Stimulated activated naive CD4-positive, alpha-beta T cell (primary cell): ENCODE data around the gene OR2L3.
"Not testable (repeated sequence)": the region's sequence is repeated elsewhere in the genome, so short reads cannot be mapped to it uniquely, and the experiment has no call there.

ENCODE experiments used
- DNase-seq, 6 experiments: peaks; one replicate each; lab custom pipeline; 2025; lab: John Stamatoyannopoulos, UW

Gene OR2L3

DNA sequence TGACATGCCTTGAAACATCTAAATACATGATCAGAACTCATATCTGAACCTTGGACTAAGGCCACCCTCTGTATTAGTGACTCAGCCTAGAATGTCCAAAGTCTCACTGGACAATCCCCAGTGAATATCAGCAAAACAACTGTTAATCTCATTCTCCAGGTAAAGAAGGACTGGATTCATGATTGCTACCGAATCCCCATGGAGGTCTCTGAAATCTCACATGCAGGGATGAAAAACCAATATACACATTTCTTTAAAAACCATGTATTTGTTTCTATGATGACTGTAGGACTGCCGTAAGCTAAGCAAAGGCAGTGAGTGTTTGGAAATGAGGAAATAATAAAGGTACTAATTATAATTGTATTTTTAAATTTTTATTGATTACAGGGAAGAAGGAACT, at the start of gene OR2L3:
Gene OR2L3, plus strand, starts transcription at position 301 of the 400 bp plus-strand sequence. CDS start 13,846 bp downstream, outside the sequence.
- DNase-seq: no peak

DNA sequence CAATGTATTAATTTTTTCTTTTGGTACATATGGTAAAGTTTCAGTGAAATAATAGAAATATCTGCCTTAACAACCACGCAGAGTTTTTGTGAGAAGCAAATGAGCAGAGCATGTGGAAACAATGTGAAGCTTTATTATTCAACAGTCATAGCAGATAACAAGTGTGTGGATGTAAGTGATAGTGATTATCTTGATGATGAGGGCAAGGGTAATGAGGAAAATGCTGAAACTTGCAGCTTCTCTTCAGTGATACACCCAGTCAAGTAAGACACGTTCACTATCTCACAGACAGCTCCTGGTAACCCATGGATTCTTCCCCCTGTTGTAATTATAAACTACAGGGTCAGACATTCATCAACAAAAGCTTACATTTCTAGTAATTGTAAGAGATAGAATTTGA, 47.8 kb upstream of the OR2L3 start:
- no peak for DNase-seq

DNA sequence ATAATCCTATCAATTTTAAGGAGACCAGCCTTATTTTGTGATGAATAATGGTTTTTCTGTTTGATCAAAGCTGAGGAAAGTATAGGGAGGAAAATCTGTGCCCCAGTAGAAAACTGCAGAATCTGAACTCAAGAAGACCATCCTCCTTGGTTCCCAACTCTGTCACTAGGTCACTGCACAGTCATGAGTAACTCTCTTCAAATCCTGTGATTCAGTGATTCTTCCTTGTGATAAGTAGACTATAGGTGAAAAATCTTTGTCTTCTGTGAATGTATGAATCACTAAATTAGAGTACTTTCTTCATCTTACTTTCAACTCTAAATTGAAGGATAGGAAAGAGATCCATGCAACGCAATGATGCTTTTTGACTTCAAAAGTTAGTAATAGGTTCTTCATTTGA, 46.5 kb upstream of the OR2L3 start:
- DNase-seq: no peak

DNA sequence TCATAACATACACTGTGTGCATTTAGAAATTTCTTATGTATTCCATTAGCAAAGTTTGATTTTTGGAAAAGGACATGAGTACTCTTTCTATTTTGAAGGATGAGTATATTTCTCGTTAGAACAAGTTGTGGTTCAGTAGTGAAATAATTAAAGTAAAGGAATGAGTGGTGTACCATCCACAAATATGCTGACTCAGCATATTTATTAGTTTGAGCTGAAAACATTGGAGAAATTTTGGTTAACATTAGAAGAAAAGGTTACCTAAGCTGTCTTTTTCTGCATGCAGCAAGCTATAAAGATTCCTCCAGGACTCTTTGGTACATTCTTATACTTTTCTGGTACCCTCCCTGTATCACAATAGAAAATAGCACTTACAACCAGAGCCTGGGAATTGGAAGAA, 38.9 kb upstream of the OR2L3 start:
- DNase-seq: no peak

DNA sequence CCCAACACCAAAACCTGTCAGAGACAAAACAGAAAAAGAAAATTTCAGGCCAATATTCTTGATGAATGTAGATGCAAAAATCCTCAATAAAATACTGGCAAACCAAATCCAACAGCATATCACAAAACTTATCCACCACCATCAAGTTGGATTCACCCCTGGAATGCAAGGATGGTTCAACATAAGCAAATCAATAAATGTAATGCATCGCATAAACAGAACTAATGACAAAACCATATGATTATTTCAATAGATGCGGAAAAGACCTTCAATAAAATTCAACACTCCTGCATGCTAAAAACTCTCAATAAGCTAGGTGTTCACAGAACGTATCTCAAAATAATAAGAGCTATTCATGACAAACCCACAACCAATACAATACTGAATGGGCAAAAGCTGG, 37.0 kb upstream of the OR2L3 start:
- DNase-seq: no peak

DNA sequence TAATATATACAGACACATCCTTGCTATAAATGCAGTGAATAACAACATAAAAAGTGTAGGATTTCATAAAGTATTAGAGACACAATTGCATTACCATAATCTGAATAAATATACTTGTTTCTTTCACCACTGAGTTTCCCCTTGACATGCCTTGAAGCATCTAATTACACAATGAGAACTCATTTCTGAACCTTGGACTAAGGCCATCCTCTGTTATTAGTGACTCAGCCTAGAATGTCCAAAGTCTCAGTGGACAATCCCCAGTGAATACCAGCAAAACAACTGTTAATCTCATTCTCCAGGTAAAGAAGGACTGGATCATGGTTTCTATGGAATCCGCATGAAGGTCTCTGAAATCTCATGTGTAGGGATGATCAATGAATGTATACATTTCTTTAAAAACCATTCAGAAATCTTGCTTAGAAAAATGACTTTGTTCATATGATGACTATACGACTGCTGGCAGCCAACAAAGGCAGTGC, 33.4 kb upstream of the OR2L3 start, which contains the start of gene OR2L5:
Gene OR2L5, plus strand, starts transcription at position 432 of the 482 bp plus-strand sequence. CDS start 8,288 bp downstream, outside the sequence.
- DNase-seq: no peak

DNA sequence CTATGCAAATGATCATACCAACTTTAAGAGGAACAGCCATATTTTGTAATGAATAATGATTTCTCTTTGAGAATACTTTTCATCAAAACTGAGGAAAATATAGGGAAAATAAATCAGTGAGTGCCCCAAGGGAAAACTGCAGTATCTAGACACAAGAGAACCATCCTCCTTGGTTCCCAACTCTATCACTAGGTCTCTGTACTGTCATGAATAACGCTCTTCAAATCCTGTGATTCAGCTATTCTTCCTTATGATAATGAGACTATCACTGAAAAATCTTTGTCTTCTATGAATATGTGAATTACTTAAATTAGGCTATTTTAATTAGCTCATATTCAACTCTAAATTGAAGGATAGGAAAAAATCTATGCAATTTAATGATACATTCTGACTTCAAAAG, 30.8 kb upstream of the OR2L3 start:
- no peak for DNase-seq

DNA sequence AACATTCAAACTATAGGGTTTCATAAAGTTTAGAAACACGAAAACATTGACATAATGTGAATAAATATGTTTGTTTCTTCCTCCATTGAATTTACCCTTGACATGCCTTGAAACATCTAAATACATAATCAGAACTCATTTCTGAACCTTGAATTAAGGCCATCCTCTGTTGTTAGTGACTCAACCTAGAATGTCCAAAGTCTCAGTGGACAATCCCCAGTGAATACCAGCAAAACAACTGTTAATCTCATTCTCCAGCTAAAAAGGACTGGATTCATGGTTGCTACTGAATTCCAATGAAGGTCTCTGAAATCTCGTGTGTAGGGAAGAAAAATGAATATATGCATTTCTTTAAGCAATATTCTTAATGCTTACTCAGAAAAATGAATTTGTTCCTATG, 16.9 kb upstream of the OR2L3 start, which contains the start of gene OR2L2:
Gene OR2L2, plus strand, starts transcription at position 301 of the 400 bp plus-strand sequence. CDS start 8,198 bp downstream, outside the sequence.
- no peak for DNase-seq

GRCh38 chr1:248045209-248045608, 1.4 kb upstream of the OR2L3 start:
- DNase-seq: no peak

- DNase-seq: no peak
Observed at GRCh38 chr1:248047008-248047407, 372 bp downstream of the OR2L3 start.

DNA sequence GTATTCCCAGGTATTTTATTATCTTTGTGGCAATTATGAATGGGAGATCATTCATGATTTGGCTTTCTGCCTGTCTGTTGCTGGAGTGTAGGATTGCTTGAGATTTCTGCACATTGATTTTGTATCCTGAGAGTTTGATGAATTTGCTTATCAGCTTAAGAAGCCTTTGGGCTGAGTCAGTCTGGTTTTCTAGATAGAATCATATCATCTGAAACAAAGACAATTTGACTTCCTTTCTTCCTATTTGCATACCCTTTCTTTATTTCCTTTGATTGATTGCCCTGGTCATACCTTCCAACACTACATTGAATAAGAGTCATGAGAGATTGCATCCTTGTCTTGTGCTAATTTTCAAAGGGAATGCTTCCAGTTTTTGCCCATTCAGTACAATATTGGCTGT, 8.0 kb downstream of the OR2L3 start:
- no peak for DNase-seq

GRCh38 chr1:248055261-248055660, 8.6 kb downstream of the OR2L3 start:
- no peak for DNase-seq

DNA sequence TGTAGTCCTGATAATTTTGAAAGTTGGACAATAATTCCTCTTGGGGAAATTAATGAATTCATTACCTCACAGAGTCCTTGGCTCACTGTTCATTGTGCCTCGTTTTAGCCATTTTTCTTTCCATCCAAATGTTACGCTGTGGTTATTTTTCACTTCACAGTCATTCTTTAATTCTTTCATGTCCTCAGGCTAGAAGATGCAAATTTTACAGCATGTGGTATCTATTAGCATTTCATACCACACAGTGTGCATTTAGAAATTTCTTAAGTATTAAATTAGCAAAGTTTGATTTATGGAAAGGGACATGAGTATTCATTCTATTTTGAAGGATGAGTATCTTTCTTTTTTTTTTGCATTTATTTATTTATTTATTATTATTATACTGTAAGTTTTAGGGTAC, 18.4 kb downstream of the OR2L3 start:
- no peak for DNase-seq

GRCh38 chr1:248065604-248066003, 19.0 kb downstream of the OR2L3 start:
- no peak for DNase-seq

- DNase-seq: not testable (repeated sequence)
Observed at GRCh38 chr1:248083864-248084263, 37.2 kb downstream of the OR2L3 start.

GRCh38 chr1:248094884-248095283, 48.2 kb downstream of the OR2L3 start, which contains the start of gene OR2L13:
Gene OR2L13, plus strand, starts transcription at chr1:248095184. Its CDS starts 4,192 bp downstream, at chr1:248099376.
- no peak for DNase-seq

GRCh38 chr1:248098529-248098928, 51.9 kb downstream of the OR2L3 start:
- no peak for DNase-seq

DNA sequence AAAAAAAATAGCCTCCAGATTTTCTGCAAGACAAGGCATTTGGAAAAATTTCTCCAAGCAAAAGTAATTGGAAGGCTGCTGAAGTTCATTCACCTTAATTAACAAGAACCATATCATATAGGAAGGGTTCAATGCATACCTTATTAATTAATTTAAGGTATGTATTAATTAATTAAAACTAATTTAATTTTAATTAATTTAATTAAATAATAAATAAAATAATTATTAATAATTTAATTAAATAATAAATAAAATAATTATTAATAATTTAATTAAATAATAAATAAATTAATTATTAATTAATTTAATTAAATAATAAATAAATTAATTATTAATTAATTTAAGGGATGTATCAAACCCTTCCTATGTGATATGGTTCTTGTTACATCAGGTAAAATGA, 56.2 kb downstream of the OR2L3 start:
- no peak for DNase-seq

- DNase-seq: no peak
Observed at GRCh38 chr1:248111157-248111556, 64.5 kb downstream of the OR2L3 start.
